ENCODE measurements around the gene ROR1. TPM values are rescaled to one million over a fixed set of nuclear protein-coding genes. Genes with fewer than 3 reads are reported as not detected.

ROR1 gene
- total RNA-seq, 1 donor, result 0.10 TPM

- no peaks in the 10 kb centered on the region for H3K4me1 ChIP-seq (ENCODE audit: insufficient read depth, low read length)
- no peak overlapping the region for H3K4me3 ChIP-seq (ENCODE audit: low read length)
- H3K27me3 ChIP-seq (ENCODE audit: insufficient read depth, low read length), result no peaks in the 10 kb centered on the region
- H3K9me3 ChIP-seq (ENCODE audit: low read depth, low read length), result no peaks in the 10 kb centered on the region
These were observed 124.8 kb downstream of the ROR1 start for GRCh38 chr1:63898428-63899196.

GRCh38 chr1:63901094-63901493, 127.3 kb downstream of the ROR1 start:
- no peaks in the 10 kb centered on the region for H3K9me3 ChIP-seq (ENCODE audit: low read depth, low read length)
- no peaks in the 10 kb centered on the region for H3K27me3 ChIP-seq (ENCODE audit: insufficient read depth, low read length)
- no peaks in the 10 kb centered on the region for H3K4me1 ChIP-seq (ENCODE audit: insufficient read depth, low read length)
- no peak overlapping the region for H3K4me3 ChIP-seq (ENCODE audit: low read length)

- Histone ChIP-seq H3K4me3 (ENCODE audit: low read length) (no peak overlapping the region), H3K4me1 (ENCODE audit: insufficient read depth, low read length) (no peaks in the 10 kb centered on the region), H3K9me3 (ENCODE audit: low read depth, low read length) (no peaks in the 10 kb centered on the region), H3K27me3 (ENCODE audit: insufficient read depth, low read length) (no peaks in the 10 kb centered on the region)
These were observed 129.2 kb downstream of the ROR1 start for GRCh38 chr1:63902844-63903589.

- Histone ChIP-seq H3K9me3 (ENCODE audit: low read depth, low read length) (no peaks in the 10 kb centered on the region), H3K4me1 (ENCODE audit: insufficient read depth, low read length) (no peaks in the 10 kb centered on the region), H3K4me3 (ENCODE audit: low read length) (no peak overlapping the region), H3K27me3 (ENCODE audit: insufficient read depth, low read length) (no peaks in the 10 kb centered on the region)
These were observed 130.3 kb downstream of the ROR1 start for GRCh38 chr1:63903947-63904610.

DNA sequence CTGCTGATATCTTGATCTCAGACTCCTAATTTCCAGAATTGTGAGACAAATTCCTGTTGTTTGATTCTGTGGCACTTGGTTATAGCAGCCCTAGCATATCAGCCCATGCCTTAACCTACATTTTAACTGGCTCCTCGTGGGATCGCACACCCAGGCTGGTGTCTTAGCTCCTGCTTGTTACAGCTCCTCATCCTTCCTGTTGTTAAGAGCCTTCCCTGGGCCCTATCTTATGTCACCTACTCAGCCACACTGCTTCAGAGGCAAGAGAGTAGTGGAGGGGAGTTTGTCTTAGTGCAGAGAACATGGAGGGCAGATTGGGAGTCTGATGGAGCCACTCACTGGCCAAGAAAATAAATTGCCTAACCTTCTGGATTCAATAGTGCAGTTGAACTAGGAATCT, 131.0 kb downstream of the ROR1 start:
- Histone ChIP-seq H3K9me3 (ENCODE audit: low read depth, low read length) (no peaks in the 10 kb centered on the region), H3K27me3 (ENCODE audit: insufficient read depth, low read length) (no peaks in the 10 kb centered on the region), H3K4me3 (ENCODE audit: low read length) (no peak overlapping the region), H3K4me1 (ENCODE audit: insufficient read depth, low read length) (no peaks in the 10 kb centered on the region)

- H3K27me3 ChIP-seq (ENCODE audit: insufficient read depth, low read length), result no peaks in the 10 kb centered on the region
- H3K9me3 ChIP-seq (ENCODE audit: low read depth, low read length), result no peaks in the 10 kb centered on the region
- H3K4me3 ChIP-seq (ENCODE audit: low read length), result no peak overlapping the region
- no peaks in the 10 kb centered on the region for H3K4me1 ChIP-seq (ENCODE audit: insufficient read depth, low read length)
These were observed 132.4 kb downstream of the ROR1 start for GRCh38 chr1:63906047-63906704.

GRCh38 chr1:63907051-63907450, 133.2 kb downstream of the ROR1 start:
- no peak overlapping the region for H3K4me3 ChIP-seq (ENCODE audit: low read length)
- no peaks in the 10 kb centered on the region for H3K27me3 ChIP-seq (ENCODE audit: insufficient read depth, low read length)
- H3K9me3 ChIP-seq (ENCODE audit: low read depth, low read length), result no peaks in the 10 kb centered on the region
- H3K4me1 ChIP-seq (ENCODE audit: insufficient read depth, low read length), result no peaks in the 10 kb centered on the region

- no peaks in the 10 kb centered on the region for H3K9me3 ChIP-seq (ENCODE audit: low read depth, low read length)
- no peaks in the 10 kb centered on the region for H3K27me3 ChIP-seq (ENCODE audit: insufficient read depth, low read length)
- no peaks in the 10 kb centered on the region for H3K4me1 ChIP-seq (ENCODE audit: insufficient read depth, low read length)
- H3K4me3 ChIP-seq (ENCODE audit: low read length), result no peak overlapping the region
These were observed 134.2 kb downstream of the ROR1 start for GRCh38 chr1:63908016-63908415.

DNA sequence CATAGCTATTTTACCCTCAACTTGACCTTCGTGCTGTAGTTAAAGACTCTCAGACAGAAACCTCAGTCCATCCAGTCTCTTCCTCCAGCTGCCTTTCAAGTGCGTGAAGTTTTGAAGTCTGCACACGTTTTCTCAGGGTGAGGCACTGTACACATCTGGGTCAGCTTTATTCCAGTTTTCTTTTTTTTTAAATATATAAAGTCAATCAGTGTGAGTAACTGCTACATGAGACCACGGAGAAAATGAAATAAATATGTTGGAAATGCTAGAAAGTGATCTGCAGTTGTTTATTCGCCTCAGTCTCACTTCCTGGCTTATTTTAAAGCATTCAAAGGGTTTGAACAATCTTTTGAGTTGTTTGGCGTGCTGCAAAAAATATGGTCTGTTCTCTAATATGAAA, 135.7 kb downstream of the ROR1 start:
- Histone ChIP-seq H3K4me1 (ENCODE audit: insufficient read depth, low read length) (no peaks in the 10 kb centered on the region), H3K4me3 (ENCODE audit: low read length) (no peak overlapping the region), H3K9me3 (ENCODE audit: low read depth, low read length) (no peaks in the 10 kb centered on the region), H3K27me3 (ENCODE audit: insufficient read depth, low read length) (no peaks in the 10 kb centered on the region)

- no peaks in the 10 kb centered on the region for H3K9me3 ChIP-seq (ENCODE audit: low read depth, low read length)
- no peaks in the 10 kb centered on the region for H3K4me1 ChIP-seq (ENCODE audit: insufficient read depth, low read length)
- no peak overlapping the region for H3K4me3 ChIP-seq (ENCODE audit: low read length)
- H3K27me3 ChIP-seq (ENCODE audit: insufficient read depth, low read length), result no peaks in the 10 kb centered on the region
These were observed 137.2 kb downstream of the ROR1 start for GRCh38 chr1:63911049-63911448.

GRCh38 chr1:63912643-63913042, 138.8 kb downstream of the ROR1 start:
- Histone ChIP-seq H3K4me3 (ENCODE audit: low read length) (no peak overlapping the region), H3K4me1 (ENCODE audit: insufficient read depth, low read length) (no peaks in the 10 kb centered on the region), H3K27me3 (ENCODE audit: insufficient read depth, low read length) (no peaks in the 10 kb centered on the region), H3K9me3 (ENCODE audit: low read depth, low read length) (no peaks in the 10 kb centered on the region)

DNA sequence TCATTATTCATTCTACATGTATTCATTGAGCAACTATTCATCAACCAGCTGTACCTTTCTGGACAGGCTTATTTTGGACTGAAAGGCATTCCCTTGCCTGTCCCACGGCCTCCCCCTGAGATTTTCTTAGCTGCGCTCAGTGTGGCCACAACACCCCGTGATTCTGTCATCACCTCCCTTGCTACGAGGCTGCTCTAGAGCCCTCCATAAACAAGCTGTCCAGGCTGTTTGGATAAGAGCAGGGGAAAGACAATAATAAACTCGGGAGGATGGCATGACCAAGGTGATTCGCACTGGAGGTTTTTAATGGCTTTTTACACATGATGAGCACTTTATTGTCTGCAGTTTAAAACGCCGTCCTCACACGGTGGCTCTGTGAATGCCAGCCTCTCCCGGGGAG, 139.7 kb downstream of the ROR1 start:
- Histone ChIP-seq H3K4me3 (ENCODE audit: low read length) (no peak overlapping the region), H3K27me3 (ENCODE audit: insufficient read depth, low read length) (no peaks in the 10 kb centered on the region), H3K9me3 (ENCODE audit: low read depth, low read length) (no peaks in the 10 kb centered on the region), H3K4me1 (ENCODE audit: insufficient read depth, low read length) (no peaks in the 10 kb centered on the region)

DNA sequence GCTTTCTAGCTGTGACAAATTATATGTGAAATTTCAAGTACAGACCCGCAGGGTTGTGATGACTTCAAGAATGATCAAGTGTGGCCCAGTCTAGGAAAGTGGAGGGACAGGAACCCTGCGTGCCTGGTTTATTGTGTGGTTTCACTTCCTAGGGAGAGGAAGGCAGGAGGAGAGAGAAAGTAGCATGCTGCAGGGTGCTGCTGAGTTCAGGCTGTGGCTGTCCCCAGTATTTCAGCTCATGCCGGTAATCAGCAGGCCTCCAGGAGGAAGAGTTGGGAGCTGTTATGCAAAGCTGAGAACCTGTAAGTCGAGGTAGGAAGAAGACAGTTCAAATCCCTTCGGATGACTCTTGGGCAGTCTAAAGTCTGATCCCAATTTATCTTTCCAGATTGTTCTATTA, 140.4 kb downstream of the ROR1 start:
- no peaks in the 10 kb centered on the region for H3K4me1 ChIP-seq (ENCODE audit: insufficient read depth, low read length)
- no peaks in the 10 kb centered on the region for H3K27me3 ChIP-seq (ENCODE audit: insufficient read depth, low read length)
- H3K9me3 ChIP-seq (ENCODE audit: low read depth, low read length), result no peaks in the 10 kb centered on the region
- no peak overlapping the region for H3K4me3 ChIP-seq (ENCODE audit: low read length)

GRCh38 chr1:63914706-63915105, 140.9 kb downstream of the ROR1 start:
- Histone ChIP-seq H3K4me3 (ENCODE audit: low read length) (no peak overlapping the region), H3K4me1 (ENCODE audit: insufficient read depth, low read length) (no peaks in the 10 kb centered on the region), H3K9me3 (ENCODE audit: low read depth, low read length) (no peaks in the 10 kb centered on the region), H3K27me3 (ENCODE audit: insufficient read depth, low read length) (no peaks in the 10 kb centered on the region)

DNA sequence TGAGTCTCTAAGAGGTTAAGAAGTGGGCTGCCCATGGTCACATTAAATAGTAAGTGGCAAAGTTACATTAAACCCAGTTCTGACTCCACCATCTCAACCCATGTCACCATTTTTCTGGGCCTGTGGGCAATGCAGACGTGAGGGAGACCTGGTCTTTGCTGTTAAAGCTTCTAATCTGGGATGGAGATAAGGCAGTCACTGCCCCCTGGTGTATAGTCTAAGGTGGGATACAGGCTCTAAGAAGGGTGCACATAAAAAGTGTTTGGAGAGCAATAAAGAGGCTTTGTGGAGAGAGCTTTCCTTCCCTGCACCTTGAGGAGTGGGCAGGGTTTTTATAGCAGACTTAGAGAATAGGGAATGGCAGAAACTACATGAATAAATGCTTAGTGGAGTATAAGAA, 141.3 kb downstream of the ROR1 start:
- H3K4me1 ChIP-seq (ENCODE audit: insufficient read depth, low read length), result no peaks in the 10 kb centered on the region
- no peaks in the 10 kb centered on the region for H3K9me3 ChIP-seq (ENCODE audit: low read depth, low read length)
- no peaks in the 10 kb centered on the region for H3K27me3 ChIP-seq (ENCODE audit: insufficient read depth, low read length)

More for the DNA sequence above, 141.3 kb downstream of the ROR1 start:
- no peak overlapping the region for H3K4me3 ChIP-seq (ENCODE audit: low read length)

Measured in mononuclear cell (primary cell).